ENCODE data around the gene PTPRCAP.

DNA sequence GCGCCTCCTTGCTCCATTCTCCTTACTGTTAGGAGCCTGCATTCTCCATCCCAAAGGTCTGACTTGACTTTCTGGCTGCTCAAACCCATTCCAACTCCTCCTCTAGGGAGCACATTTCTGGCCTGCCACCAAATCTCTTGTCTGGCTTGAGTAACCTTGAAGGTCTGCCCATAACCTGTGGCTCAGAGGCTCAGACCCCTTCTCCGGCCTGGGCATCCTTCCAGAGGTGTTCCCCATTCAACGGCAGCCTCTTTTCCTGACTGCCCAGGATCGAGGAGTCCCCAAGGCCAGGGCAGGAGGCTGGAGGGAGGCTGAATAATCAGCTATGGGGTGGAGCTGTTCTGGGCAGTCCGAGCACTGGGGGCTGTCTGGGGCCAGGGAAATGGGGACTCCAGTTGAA is 43.5 kb downstream of the PTPRCAP start:
- TF ChIP-seq POLR2AphosphoS5 (IDR thresholded peaks at IDR 0.05; ENCODE audit: low read depth): no peak
- TF ChIP-seq, protein P1, sequence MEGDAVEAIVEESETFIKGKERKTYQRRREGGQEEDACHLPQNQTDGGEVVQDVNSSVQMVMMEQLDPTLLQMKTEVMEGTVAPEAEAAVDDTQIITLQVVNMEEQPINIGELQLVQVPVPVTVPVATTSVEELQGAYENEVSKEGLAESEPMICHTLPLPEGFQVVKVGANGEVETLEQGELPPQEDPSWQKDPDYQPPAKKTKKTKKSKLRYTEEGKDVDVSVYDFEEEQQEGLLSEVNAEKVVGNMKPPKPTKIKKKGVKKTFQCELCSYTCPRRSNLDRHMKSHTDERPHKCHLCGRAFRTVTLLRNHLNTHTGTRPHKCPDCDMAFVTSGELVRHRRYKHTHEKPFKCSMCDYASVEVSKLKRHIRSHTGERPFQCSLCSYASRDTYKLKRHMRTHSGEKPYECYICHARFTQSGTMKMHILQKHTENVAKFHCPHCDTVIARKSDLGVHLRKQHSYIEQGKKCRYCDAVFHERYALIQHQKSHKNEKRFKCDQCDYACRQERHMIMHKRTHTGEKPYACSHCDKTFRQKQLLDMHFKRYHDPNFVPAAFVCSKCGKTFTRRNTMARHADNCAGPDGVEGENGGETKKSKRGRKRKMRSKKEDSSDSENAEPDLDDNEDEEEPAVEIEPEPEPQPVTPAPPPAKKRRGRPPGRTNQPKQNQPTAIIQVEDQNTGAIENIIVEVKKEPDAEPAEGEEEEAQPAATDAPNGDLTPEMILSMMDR (IDR thresholded peaks at IDR 0.05; ENCODE audit: insufficient read depth, low read length): no peak
- TF ChIP-seq GABPA (IDR thresholded peaks at IDR 0.05; ENCODE audit: low read depth): no peak
- TF ChIP-seq, protein P2, sequence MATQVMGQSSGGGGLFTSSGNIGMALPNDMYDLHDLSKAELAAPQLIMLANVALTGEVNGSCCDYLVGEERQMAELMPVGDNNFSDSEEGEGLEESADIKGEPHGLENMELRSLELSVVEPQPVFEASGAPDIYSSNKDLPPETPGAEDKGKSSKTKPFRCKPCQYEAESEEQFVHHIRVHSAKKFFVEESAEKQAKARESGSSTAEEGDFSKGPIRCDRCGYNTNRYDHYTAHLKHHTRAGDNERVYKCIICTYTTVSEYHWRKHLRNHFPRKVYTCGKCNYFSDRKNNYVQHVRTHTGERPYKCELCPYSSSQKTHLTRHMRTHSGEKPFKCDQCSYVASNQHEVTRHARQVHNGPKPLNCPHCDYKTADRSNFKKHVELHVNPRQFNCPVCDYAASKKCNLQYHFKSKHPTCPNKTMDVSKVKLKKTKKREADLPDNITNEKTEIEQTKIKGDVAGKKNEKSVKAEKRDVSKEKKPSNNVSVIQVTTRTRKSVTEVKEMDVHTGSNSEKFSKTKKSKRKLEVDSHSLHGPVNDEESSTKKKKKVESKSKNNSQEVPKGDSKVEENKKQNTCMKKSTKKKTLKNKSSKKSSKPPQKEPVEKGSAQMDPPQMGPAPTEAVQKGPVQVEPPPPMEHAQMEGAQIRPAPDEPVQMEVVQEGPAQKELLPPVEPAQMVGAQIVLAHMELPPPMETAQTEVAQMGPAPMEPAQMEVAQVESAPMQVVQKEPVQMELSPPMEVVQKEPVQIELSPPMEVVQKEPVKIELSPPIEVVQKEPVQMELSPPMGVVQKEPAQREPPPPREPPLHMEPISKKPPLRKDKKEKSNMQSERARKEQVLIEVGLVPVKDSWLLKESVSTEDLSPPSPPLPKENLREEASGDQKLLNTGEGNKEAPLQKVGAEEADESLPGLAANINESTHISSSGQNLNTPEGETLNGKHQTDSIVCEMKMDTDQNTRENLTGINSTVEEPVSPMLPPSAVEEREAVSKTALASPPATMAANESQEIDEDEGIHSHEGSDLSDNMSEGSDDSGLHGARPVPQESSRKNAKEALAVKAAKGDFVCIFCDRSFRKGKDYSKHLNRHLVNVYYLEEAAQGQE (IDR thresholded peaks at IDR 0.05; ENCODE audit: insufficient replicate concordance, low read depth): no peak
- TF ChIP-seq SPI1 (IDR thresholded peaks at IDR 0.05; ENCODE audit: borderline replicate concordance, low read depth): no peak

All from HL-60 (cell line).